ENCODE results near the gene GP2. TPM values are rescaled to one million over a fixed set of nuclear protein-coding genes. Genes with fewer than 3 reads are reported as not detected.

The GP2 gene
- total RNA-seq, 1 donor from 2014 or later, result not detected

GRCh38 chr16:20348365-20349185 is 21.3 kb upstream of the GP2 start:
- Mint-ChIP-seq H3K4me1 (ENCODE audit: unreplicated experiment) (no peaks in the 10 kb centered on the region), H3K27ac (ENCODE audit: unreplicated experiment) (no peak overlapping the region), H3K27me3 (ENCODE audit: unreplicated experiment) (no peaks in the 10 kb centered on the region), H3K9me3 (ENCODE audit: unreplicated experiment) (peaks cover under 1% of the 10 kb centered on the region), H3K4me3 (ENCODE audit: unreplicated experiment) (no peak overlapping the region), H3K36me3 (ENCODE audit: unreplicated experiment) (no peaks in the 10 kb centered on the region)
- TF ChIP-seq CTCF (IDR thresholded peaks at IDR 0.05), result no peak
- peak; percentile 85 for DNase-seq (ENCODE audit: extremely low spot score, unreplicated experiment)

DNA sequence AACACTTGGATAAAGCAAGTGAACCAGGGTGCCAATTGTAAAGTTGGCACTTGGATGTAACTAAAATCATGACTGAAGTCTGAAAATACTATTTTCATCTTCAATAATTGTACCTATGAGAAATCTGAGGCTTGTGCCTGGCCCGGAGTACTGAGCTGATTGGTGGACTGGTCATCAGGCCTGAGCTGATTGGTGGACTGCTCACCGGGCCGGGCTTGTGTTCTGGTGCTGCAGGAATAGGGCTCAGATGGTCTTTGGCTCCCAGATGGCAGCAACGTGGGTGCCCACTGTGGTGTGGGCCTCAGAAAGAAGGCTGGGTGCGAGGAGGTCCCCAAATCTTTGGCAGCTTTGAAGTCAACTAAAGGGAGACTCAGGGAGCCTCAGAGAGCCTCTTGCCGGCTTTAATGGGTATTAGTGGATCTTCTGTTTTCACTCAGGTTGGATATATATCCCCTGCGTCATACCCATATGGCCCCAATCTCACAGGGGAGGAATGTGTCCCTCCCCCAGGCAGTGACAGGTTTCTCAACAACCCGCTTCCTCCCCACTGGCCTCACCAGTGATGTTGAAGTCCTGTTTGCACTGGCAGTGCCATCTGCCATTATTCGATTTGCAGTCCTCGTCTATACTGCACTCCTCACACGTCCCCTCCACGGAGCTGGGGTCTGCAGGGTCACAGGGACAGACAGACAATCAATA is 20.5 kb upstream of the GP2 start:
- Mint-ChIP-seq H3K27me3 (ENCODE audit: unreplicated experiment) (no peaks in the 10 kb centered on the region), H3K4me3 (ENCODE audit: unreplicated experiment) (no peak overlapping the region), H3K9me3 (ENCODE audit: unreplicated experiment) (peaks cover 5% of the 10 kb centered on the region), H3K27ac (ENCODE audit: unreplicated experiment) (no peak overlapping the region), H3K4me1 (ENCODE audit: unreplicated experiment) (no peaks in the 10 kb centered on the region), H3K36me3 (ENCODE audit: unreplicated experiment) (no peaks in the 10 kb centered on the region)
- TF ChIP-seq CTCF (IDR thresholded peaks at IDR 0.05), result no peak
- DNase-seq (ENCODE audit: extremely low spot score, unreplicated experiment), result no peak

DNA sequence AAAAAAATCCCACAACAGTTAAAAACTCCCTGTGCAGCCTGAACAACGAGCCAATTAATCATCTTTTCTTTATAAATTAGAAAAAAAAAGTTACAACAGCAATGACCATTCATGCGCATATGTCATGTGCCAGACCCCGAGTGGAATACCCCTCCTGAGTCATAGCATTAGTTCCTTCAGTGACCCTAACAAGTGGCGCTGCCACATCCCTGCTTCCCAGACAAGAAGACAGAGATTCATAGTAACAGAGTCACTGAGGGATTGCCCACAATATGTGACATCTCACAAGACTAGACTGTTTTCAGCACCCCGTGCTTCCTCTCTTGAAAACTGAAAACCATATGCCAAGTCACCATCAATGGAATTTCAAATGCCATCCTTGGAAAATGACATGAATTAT is 17.3 kb upstream of the GP2 start:
- Mint-ChIP-seq H3K27me3 (ENCODE audit: unreplicated experiment) (no peaks in the 10 kb centered on the region), H3K27ac (ENCODE audit: unreplicated experiment) (no peak overlapping the region), H3K36me3 (ENCODE audit: unreplicated experiment) (no peaks in the 10 kb centered on the region), H3K4me3 (ENCODE audit: unreplicated experiment) (no peak overlapping the region), H3K9me3 (ENCODE audit: unreplicated experiment) (peaks cover 9% of the 10 kb centered on the region), H3K4me1 (ENCODE audit: unreplicated experiment) (no peaks in the 10 kb centered on the region)
- no peak for DNase-seq (ENCODE audit: extremely low spot score, unreplicated experiment)
- TF ChIP-seq CTCF (IDR thresholded peaks at IDR 0.05), result no peak

- no peak overlapping the region for H3K27ac Mint-ChIP-seq (ENCODE audit: unreplicated experiment)
- H3K36me3 Mint-ChIP-seq (ENCODE audit: unreplicated experiment), result no peaks in the 10 kb centered on the region
- no peak for TF ChIP-seq CTCF (IDR thresholded peaks at IDR 0.05)
- no peak for DNase-seq (ENCODE audit: extremely low spot score, unreplicated experiment)
- no peaks in the 10 kb centered on the region for H3K4me1 Mint-ChIP-seq (ENCODE audit: unreplicated experiment)
- H3K9me3 Mint-ChIP-seq (ENCODE audit: unreplicated experiment), result peaks cover 9% of the 10 kb centered on the region
- no peaks in the 10 kb centered on the region for H3K27me3 Mint-ChIP-seq (ENCODE audit: unreplicated experiment)
- H3K4me3 Mint-ChIP-seq (ENCODE audit: unreplicated experiment), result no peak overlapping the region
These were observed 12.4 kb upstream of the GP2 start for GRCh38 chr16:20339744-20340143.

DNA sequence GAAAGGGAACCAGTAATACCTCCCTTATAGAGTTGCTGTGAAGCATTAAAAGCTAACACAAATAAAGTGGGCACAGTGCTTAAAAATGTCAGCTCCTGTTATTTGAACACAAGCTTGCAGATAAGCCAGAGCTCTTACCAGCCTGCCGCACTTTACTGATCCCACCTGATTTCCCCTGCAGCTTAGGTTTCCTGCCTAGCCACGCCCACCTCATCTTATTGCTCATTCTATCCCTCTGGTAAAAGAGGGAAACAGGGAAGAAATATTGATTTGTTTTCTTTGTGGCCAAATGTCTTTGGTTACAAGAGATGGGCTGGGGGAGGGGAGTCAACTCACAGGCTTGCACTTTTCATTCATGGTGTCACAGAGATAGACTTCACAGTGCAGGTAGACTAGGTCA is 9.6 kb upstream of the GP2 start:
- Mint-ChIP-seq H3K4me1 (ENCODE audit: unreplicated experiment) (no peaks in the 10 kb centered on the region), H3K27ac (ENCODE audit: unreplicated experiment) (no peak overlapping the region), H3K27me3 (ENCODE audit: unreplicated experiment) (no peaks in the 10 kb centered on the region), H3K36me3 (ENCODE audit: unreplicated experiment) (no peaks in the 10 kb centered on the region), H3K4me3 (ENCODE audit: unreplicated experiment) (no peak overlapping the region), H3K9me3 (ENCODE audit: unreplicated experiment) (peaks cover 4% of the 10 kb centered on the region)
- no peak for TF ChIP-seq CTCF (IDR thresholded peaks at IDR 0.05)
- no peak for DNase-seq (ENCODE audit: extremely low spot score, unreplicated experiment)
